GM19099 (cell line): Measurements from ENCODE around the gene TTLL7.

Source experiments
- POLR2A ChIP-seq: IDR thresholded peaks from 3 replicates; pipeline ENCODE4 v1.6.1; 2011; ENCODE audit warnings: low read depth; ENCODE audit not compliant: insufficient read length; ENCODE audit errors: extremely low read depth

TTLL7 gene

DNA sequence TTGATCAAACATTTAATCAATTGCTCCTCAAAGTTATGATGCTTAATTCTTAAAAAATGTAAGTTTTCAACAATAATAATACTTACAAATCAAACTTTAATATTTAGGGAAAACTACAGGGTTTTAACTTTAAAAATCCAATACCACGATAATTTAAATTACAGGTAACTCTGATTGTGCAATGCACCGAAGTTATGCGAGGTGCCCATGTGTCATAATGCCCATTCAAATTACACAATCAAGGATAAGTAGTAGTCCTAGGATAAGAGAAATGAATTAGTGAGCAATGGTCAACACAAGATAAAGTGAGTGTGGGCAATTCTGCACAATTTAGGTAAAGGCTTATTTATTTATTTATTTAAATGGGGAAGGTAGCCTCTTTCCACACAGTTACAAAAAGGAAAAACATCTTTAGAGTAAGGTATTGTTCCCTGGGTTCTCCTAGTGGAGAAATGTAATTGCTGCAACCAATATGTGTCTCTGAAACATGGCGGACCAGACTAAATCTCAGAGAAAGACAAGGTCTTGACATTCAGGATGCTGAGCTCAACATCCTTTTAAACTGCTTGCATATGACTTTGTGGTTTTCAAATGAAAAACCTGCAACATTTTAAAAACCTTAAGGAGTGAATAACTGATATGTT is 164.2 kb downstream of the TTLL7 start:
- TF ChIP-seq POLR2A: no peak

DNA sequence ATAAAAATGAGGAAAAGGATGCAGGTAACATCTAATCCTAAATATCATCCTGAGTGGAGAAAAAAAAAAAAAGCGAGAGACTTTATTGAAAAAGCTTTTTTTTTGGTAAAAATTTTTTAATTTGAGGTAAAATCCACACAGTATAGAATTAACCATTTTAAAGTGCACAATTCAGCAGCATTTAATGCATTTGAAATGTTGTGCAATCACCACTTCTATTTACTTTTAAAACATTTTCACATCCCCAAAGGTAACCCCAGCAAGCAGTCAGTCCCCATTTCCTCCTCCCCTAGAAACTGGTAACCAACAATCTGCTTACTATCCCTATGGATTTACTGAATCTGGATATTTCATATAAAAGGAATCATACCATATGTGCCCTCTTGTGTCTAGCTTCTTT is 166.7 kb downstream of the TTLL7 start:
- no peak for TF ChIP-seq POLR2A

DNA sequence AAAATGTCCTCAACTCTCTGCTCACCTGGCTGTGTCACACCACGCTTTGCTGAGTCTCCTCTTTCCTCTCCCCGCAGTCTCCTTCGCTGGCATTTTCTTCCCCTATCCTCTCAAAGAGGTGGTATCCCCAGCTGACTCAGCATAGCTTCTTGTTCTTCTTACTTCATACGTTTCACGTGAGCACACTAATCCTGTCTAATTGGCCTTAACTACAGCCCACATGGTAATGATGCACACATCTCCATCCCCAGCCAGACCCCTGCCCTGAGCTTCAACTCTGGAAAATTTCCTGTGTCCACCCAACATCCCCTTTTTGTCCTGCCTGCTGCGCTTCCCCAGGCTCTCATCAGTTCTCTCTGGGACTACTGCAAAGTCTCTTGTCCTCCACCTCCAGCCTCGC is 169.8 kb downstream of the TTLL7 start:
- no peak for TF ChIP-seq POLR2A

DNA sequence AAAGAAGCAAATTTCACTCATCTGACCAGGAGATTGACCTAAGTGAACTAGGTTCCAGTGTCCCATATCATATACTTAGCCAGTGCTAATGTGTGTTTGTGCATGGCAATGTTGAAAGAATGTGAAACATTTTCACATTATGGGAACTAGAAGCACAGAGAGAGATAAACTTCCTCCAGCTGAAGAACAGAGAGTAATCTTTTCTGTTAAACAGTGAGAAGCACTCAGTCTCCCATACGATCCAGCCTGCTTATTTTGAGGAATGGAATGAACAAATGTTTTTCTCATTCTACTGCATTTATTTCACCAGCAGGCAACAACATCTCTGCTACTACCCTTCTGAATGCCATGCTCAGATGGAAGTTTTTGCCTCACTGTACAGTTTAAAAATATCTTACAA is 170.5 kb downstream of the TTLL7 start:
- TF ChIP-seq POLR2A: no peak

DNA sequence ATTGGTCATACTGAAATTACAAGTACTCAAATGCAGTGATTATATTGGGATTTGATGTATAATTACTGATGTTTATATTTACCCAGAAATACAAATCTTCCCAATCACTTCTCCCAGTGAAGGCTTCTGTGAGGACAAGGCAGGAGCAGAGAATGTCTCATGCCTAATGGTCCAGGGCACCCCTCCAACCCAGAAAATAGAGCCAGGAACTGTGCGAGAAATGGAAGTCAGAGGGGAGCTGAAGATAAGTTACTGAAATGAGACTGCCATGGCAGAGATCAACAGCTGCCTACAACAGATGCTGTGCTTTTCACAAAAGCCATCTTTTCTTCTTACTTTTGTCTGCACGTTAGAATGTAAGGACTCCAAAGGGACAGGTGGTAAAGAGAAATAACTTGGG is 171.2 kb downstream of the TTLL7 start:
- no peak for TF ChIP-seq POLR2A

DNA sequence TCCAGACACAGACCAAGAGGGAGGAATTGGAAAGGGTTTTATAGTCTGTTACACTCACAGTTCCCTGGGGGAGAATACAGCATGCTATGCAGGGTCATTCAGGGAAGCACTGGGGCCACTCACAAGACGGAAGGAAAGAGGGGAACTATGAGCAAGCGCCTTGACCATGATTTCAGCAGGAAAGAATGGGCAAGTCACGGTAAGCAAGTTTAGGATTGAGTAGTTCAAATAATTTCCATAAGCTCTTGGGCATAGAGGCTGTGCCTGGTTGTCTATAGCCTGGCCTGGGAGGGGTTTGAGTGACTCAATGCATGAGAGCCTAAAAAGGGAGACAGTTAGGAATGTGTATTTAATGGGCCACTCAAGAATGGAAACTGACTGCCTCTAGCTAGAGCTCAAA is 176.7 kb downstream of the TTLL7 start:
- TF ChIP-seq POLR2A: no peak

DNA sequence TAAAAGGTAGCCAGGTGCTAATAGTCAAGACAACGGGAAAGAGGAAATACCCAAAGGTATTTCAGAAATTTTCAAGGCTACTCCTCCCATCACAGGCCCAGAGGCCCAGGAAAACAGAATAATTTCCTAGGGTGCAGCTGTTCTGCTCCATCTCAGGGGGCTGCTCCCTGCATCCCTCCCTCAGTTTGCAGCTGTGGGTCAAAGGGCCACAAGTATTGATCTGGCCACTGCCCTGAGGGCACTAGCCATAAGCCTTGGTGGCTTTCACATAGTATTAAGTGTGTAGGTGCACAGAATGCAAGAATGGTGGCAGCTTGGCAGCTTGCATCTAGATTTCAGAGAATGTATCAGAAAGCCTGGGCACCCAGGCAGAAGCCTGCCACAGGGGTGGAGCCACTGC is 179.5 kb downstream of the TTLL7 start:
- TF ChIP-seq POLR2A: no peak

DNA sequence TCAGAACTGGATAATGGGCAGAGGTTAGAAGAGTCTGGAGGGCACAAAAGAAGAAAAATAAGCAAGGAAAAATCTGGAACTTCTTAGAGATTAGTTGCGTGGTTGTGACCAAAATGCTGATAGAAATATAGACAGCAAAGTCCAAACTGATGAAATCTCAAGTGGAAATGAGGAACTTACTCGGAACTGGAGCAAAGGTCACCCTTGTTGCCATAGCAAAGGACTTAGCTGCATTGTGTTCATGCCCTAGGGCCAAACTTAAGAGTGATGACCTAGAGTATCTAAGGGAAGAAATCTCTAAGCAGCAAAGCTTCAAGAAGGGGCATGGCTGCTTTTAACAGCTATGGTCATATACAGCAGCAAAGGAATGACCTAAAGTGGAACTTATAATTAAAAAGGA is 180.0 kb downstream of the TTLL7 start:
- no peak for TF ChIP-seq POLR2A

DNA sequence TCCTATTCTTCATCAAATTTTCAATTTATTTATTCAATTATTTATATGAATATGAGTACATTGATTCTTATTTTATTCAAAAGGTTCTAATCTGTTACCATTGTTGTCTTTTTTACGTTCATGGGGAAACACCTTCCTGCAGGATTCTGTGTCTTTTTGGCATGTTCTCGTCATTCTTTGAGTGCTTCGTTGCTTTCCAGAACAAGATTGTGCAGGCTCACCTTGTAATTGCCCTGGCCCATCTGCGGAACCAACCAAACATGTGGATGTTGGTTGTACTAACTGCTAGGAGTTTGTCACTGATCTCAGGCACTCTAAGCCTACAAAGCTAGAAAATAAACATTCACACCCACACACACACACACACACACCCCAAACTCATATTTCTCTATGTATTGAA is 182.1 kb downstream of the TTLL7 start:
- TF ChIP-seq POLR2A: no peak

DNA sequence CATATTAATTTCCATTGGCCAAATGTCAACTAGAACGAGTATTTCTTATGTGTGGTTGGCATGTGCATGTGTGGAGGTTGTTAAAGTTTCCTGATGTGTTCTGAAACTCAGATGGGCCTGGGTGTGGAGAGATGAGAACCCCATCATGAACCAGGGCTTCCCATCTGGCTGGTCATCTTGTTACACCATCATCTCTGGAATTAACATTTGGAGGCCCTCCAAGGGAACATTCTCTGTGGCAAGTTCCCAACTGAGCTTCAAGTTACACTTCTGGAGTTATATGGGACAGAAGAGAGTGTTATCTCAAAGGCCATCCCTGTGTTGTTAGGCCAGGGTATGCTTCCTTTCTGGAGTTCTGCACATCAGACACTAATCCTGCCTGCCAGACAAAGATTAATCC is 183.6 kb downstream of the TTLL7 start:
- TF ChIP-seq POLR2A: no peak
